ENCODE measurements around the gene CSKMT. TPM values are rescaled to one million over a fixed set of nuclear protein-coding genes. Genes with fewer than 3 reads are reported as not detected.

The CSKMT gene
- total RNA-seq, 1 experiment from 2014 or later: 49.2 TPM

DNA sequence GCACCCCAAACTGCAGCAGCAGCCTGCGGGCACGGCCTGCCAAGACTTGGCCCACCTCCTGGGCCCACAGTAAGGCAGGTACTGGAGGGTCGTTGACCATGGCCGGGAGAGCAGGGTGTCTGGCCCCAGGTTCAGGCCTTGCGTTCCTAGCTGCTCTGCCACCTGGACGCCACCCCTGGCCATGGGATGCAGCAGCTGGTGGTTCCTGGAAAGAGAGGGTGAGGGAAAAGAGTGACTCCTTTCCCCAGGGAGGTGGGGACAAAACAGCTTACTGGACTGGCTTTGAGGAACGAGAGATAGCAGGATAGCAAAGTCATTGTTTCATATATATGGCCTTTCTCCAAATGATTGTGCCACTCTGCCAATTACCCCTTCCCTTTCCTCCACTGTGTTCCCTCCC, 40.3 kb downstream of the CSKMT start:
- H3T11ph ChIP-seq (ENCODE audit: low read length): no peak overlapping the region
- no peak overlapping the region for H4K91ac ChIP-seq (ENCODE audit: insufficient read length, low read depth, low read length)
- no peaks in the 10 kb centered on the region for H3K79me1 ChIP-seq (ENCODE audit: insufficient read depth, low read depth, low read length, poor library complexity, severe bottlenecking)
- no peaks in the 10 kb centered on the region; the same call in 1 of the 2 replicates for H3K79me2 ChIP-seq (ENCODE audit: insufficient read depth, low read length)
- H3K27ac Mint-ChIP-seq: peak overlapping the region; percentile 92 to 97 (median 93); a peak in 5 of 7 replicates
- no peak overlapping the region for H4K8ac ChIP-seq (replicated peaks; ENCODE audit: insufficient read length, low read depth, low read length)
- H4K20me1 ChIP-seq (ENCODE audit: control insufficient read depth, insufficient read depth, insufficient read length): no peaks in the 10 kb centered on the region
- H2BK120ac ChIP-seq (ENCODE audit: low read depth, low read length, poor library complexity, severe bottlenecking): no peak overlapping the region
- H3K9me3 ChIP-seq (ENCODE audit: control insufficient read depth, low read depth, low read length): no peaks in the 10 kb centered on the region
- H3K4me3 Mint-ChIP-seq: peak overlapping the region; percentile 79 to 91
- H3K27ac ChIP-seq (ENCODE audit: insufficient read length, low read depth, low read length): no peak overlapping the region
- no peak overlapping the region for H2AFZ ChIP-seq (ENCODE audit: low read length)
- peak overlapping the region; percentile 71 for H3K9ac ChIP-seq (ENCODE audit: extremely low read depth, insufficient read length, low read length)
- no peak overlapping the region for H2BK15ac ChIP-seq (ENCODE audit: low read depth, low read length)
- H2BK12ac ChIP-seq (ENCODE audit: insufficient read length, low read depth, low read length): no peak overlapping the region
- no peak overlapping the region for H2BK20ac ChIP-seq (ENCODE audit: low read depth, low read length, poor library complexity, severe bottlenecking)
- H4K5ac ChIP-seq (ENCODE audit: insufficient read length, low read depth, low read length): no peak overlapping the region
- H3K4me2 ChIP-seq (ENCODE audit: insufficient read depth, insufficient read length, low read length): peak overlapping the region; percentile 82
- H3K27me3 ChIP-seq (ENCODE audit: insufficient read depth, low read length): no peaks in the 10 kb centered on the region
- H3K18ac ChIP-seq (ENCODE audit: insufficient read length, low read depth, low read length): no peak overlapping the region
- H3K4ac ChIP-seq (ENCODE audit: low read depth, low read length): no peak overlapping the region
- H3K4me1 Mint-ChIP-seq: peaks cover 35 to 39% of the 10 kb centered on the region in 2 experiments
- H3K4me1 ChIP-seq (ENCODE audit: insufficient read depth, low read length): peaks cover 2% of the 10 kb centered on the region; the same call in 1 of the 2 replicates
- TF ChIP-seq, protein P1, sequence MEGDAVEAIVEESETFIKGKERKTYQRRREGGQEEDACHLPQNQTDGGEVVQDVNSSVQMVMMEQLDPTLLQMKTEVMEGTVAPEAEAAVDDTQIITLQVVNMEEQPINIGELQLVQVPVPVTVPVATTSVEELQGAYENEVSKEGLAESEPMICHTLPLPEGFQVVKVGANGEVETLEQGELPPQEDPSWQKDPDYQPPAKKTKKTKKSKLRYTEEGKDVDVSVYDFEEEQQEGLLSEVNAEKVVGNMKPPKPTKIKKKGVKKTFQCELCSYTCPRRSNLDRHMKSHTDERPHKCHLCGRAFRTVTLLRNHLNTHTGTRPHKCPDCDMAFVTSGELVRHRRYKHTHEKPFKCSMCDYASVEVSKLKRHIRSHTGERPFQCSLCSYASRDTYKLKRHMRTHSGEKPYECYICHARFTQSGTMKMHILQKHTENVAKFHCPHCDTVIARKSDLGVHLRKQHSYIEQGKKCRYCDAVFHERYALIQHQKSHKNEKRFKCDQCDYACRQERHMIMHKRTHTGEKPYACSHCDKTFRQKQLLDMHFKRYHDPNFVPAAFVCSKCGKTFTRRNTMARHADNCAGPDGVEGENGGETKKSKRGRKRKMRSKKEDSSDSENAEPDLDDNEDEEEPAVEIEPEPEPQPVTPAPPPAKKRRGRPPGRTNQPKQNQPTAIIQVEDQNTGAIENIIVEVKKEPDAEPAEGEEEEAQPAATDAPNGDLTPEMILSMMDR (conservative IDR thresholded peaks at IDR 0.05): 0 out of 3 replicates have a peak, but pooled peaks have one; percentile 11
- peaks cover 28% of the 10 kb centered on the region for H3K23me2 ChIP-seq (ENCODE audit: insufficient read length, low read depth, low read length, poor library complexity, severe bottlenecking)
- DNase-seq: peak; percentile 41
- H3K27me3 Mint-ChIP-seq (ENCODE audit: low read depth): no peaks in the 10 kb centered on the region
- H3K9me3 Mint-ChIP-seq: no peaks in the 10 kb centered on the region; a peak in 1 of 5 replicates
- no peak overlapping the region for H2AK5ac ChIP-seq (ENCODE audit: insufficient read length, low read length)
- no CpG with 5 or more reads among the region's 7 CpGs for WGBS (ENCODE audit: extremely low coverage, insufficient read length, low lambda C conversion rate)
- H3K14ac ChIP-seq (ENCODE audit: insufficient read depth, low read length): no peak overlapping the region
- no peak overlapping the region for H3K56ac ChIP-seq (ENCODE audit: insufficient read length, low read depth, low read length)
- H3K36me3 Mint-ChIP-seq (ENCODE audit: insufficient read depth in 1 of 3, low read depth in 3 of 3): peaks cover 21 to 34% (median 23%) of the 10 kb centered on the region in 3 experiments
- H2BK5ac ChIP-seq (ENCODE audit: insufficient read length, low read length): no peak overlapping the region
- no peak overlapping the region for H3K23ac ChIP-seq (ENCODE audit: insufficient read length, low read depth, low read length)
